ENCODE measurements around the gene KRT40.

DNA sequence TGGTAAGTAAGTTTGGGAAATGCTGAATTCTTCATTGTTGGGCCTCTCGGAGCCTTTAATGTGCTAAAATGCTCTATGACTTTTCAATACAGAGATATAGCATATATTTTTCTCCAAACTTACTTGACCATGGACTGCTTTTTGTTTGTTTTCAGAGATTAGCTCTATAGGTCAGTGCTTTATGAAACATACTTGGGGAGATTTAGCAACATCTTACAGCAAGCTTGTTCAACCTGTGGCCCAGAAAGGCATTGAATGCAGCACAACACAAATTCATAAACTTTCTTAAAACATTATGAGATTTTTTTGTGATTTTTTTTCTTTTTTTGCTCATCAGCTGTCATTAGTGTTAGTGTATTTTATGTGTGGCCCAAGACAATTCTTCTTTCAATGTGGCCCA, 25.8 kb upstream of the KRT40 start:
- TF ChIP-seq ELF1 (tag; IDR thresholded peaks at IDR 0.05) (no peak), POLR2A (conservative IDR thresholded peaks at IDR 0.05) (no peak), SMARCA4 (IDR thresholded peaks at IDR 0.05) (no peak)
- TF ChIP-seq, protein P1, sequence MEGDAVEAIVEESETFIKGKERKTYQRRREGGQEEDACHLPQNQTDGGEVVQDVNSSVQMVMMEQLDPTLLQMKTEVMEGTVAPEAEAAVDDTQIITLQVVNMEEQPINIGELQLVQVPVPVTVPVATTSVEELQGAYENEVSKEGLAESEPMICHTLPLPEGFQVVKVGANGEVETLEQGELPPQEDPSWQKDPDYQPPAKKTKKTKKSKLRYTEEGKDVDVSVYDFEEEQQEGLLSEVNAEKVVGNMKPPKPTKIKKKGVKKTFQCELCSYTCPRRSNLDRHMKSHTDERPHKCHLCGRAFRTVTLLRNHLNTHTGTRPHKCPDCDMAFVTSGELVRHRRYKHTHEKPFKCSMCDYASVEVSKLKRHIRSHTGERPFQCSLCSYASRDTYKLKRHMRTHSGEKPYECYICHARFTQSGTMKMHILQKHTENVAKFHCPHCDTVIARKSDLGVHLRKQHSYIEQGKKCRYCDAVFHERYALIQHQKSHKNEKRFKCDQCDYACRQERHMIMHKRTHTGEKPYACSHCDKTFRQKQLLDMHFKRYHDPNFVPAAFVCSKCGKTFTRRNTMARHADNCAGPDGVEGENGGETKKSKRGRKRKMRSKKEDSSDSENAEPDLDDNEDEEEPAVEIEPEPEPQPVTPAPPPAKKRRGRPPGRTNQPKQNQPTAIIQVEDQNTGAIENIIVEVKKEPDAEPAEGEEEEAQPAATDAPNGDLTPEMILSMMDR (IDR thresholded peaks at IDR 0.05 in 2 of 3, conservative IDR thresholded peaks at IDR 0.05 in 1 of 3; ENCODE audit: insufficient read depth in 2 of 3, low read depth in 1 of 3, low read length in 3 of 3), result no peak
- TF ChIP-seq, protein P2, sequence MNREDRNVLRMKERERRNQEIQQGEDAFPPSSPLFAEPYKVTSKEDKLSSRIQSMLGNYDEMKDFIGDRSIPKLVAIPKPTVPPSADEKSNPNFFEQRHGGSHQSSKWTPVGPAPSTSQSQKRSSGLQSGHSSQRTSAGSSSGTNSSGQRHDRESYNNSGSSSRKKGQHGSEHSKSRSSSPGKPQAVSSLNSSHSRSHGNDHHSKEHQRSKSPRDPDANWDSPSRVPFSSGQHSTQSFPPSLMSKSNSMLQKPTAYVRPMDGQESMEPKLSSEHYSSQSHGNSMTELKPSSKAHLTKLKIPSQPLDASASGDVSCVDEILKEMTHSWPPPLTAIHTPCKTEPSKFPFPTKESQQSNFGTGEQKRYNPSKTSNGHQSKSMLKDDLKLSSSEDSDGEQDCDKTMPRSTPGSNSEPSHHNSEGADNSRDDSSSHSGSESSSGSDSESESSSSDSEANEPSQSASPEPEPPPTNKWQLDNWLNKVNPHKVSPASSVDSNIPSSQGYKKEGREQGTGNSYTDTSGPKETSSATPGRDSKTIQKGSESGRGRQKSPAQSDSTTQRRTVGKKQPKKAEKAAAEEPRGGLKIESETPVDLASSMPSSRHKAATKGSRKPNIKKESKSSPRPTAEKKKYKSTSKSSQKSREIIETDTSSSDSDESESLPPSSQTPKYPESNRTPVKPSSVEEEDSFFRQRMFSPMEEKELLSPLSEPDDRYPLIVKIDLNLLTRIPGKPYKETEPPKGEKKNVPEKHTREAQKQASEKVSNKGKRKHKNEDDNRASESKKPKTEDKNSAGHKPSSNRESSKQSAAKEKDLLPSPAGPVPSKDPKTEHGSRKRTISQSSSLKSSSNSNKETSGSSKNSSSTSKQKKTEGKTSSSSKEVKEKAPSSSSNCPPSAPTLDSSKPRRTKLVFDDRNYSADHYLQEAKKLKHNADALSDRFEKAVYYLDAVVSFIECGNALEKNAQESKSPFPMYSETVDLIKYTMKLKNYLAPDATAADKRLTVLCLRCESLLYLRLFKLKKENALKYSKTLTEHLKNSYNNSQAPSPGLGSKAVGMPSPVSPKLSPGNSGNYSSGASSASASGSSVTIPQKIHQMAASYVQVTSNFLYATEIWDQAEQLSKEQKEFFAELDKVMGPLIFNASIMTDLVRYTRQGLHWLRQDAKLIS (CRISPR knock-in tag; IDR thresholded peaks at IDR 0.05), result no peak
- TF ChIP-seq, protein P3, sequence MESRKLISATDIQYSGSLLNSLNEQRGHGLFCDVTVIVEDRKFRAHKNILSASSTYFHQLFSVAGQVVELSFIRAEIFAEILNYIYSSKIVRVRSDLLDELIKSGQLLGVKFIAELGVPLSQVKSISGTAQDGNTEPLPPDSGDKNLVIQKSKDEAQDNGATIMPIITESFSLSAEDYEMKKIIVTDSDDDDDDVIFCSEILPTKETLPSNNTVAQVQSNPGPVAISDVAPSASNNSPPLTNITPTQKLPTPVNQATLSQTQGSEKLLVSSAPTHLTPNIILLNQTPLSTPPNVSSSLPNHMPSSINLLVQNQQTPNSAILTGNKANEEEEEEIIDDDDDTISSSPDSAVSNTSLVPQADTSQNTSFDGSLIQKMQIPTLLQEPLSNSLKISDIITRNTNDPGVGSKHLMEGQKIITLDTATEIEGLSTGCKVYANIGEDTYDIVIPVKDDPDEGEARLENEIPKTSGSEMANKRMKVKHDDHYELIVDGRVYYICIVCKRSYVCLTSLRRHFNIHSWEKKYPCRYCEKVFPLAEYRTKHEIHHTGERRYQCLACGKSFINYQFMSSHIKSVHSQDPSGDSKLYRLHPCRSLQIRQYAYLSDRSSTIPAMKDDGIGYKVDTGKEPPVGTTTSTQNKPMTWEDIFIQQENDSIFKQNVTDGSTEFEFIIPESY (CRISPR knock-in tag; IDR thresholded peaks at IDR 0.05), result no peak
- TF ChIP-seq, protein P4, sequence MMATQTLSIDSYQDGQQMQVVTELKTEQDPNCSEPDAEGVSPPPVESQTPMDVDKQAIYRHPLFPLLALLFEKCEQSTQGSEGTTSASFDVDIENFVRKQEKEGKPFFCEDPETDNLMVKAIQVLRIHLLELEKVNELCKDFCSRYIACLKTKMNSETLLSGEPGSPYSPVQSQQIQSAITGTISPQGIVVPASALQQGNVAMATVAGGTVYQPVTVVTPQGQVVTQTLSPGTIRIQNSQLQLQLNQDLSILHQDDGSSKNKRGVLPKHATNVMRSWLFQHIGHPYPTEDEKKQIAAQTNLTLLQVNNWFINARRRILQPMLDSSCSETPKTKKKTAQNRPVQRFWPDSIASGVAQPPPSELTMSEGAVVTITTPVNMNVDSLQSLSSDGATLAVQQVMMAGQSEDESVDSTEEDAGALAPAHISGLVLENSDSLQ (IDR thresholded peaks at IDR 0.05), result no peak

Data from K562 (cell line).